Loucy (cell line): ENCODE results near the gene GIMAP5.

Experiments
- CTCF ChIP-seq: fragments of 200-600 bp; sonication (generic); conservative IDR thresholded peaks from 2 replicates; pipeline ENCODE4 v1.5.1; 2014; ENCODE audit warnings: mild to moderate bottlenecking, antibody characterized with exemption, low read length
- EZH2phosphoT487 ChIP-seq: fragments of 200-600 bp; IDR thresholded peaks from 2 replicates; pipeline ENCODE4 v1.6.1; 2018; ENCODE audit warnings: antibody characterized with exemption, mild to moderate bottlenecking, moderate library complexity, borderline replicate concordance

GRCh38 chr7:150719960-150720891, 17.0 kb upstream of the GIMAP5 start:
- TF ChIP-seq CTCF: no peak
- no peak for TF ChIP-seq EZH2phosphoT487
